ENCODE results near the gene FAM162A. TPM values are rescaled to one million over a fixed set of nuclear protein-coding genes. Genes with fewer than 3 reads are reported as not detected.

Gene FAM162A
- total RNA-seq, 4 donors from 2014 or later: 9.9 to 24.2 (median 17.8) TPM

- H3K27me3 ChIP-seq: no peaks in the 10 kb centered on the region
- H3K36me3 ChIP-seq: peaks cover 0 to 23% (median 0%) of the 10 kb centered on the region in 3 donors
- TF ChIP-seq POLR2A (IDR thresholded peaks at IDR 0.05): no peak
- TF ChIP-seq CTCF (IDR thresholded peaks at IDR 0.05): no peak
- H3K4me1 ChIP-seq: peaks cover 0 to 26% (median 8%) of the 10 kb centered on the region in 4 donors
- no peak for DNase-seq
- no peak overlapping the region for H3K4me3 ChIP-seq
- no peak overlapping the region for H3K27ac ChIP-seq
- H3K9me3 ChIP-seq: no peaks in the 10 kb centered on the region
These were observed 30.4 kb downstream of the FAM162A start for GRCh38 chr3:122414391-122414790.

- no peaks in the 10 kb centered on the region for H3K27me3 ChIP-seq
- DNase-seq: peak in 2 of 3 donors; percentile 55 to 65
- peak overlapping the region; percentile 46 to 84 (median 68) for H3K4me3 ChIP-seq
- H3K36me3 ChIP-seq: peaks cover 0 to 14% (median 0%) of the 10 kb centered on the region in 3 donors
- H3K27ac ChIP-seq: peak overlapping the region; percentile 77 to 92 (median 88)
- TF ChIP-seq CTCF (IDR thresholded peaks at IDR 0.05) (no peak), POLR2A (IDR thresholded peaks at IDR 0.05) (no peak)
- H3K9me3 ChIP-seq: no peaks in the 10 kb centered on the region
- peaks cover 0 to 26% (median 8%) of the 10 kb centered on the region in 4 donors for H3K4me1 ChIP-seq
These were observed 31.2 kb downstream of the FAM162A start for GRCh38 chr3:122415104-122415744.

GRCh38 chr3:122415762-122416654, 32.0 kb downstream of the FAM162A start, which contains the start of gene WDR5B:
WDR5B (minus strand) TSS chr3:122416062; CDS start chr3:122415528, 534 bp downstream.
- peak; percentile 74 to 88 for TF ChIP-seq POLR2A (IDR thresholded peaks at IDR 0.05)
- TF ChIP-seq CTCF (IDR thresholded peaks at IDR 0.05): peak in 3 of 6 experiments; percentile 5 to 25 (median 22)
- Histone ChIP-seq H3K27me3 (no peaks in the 10 kb centered on the region), H3K27ac (peak within 1 kb of the TSS; percentile 77 to 92 (median 88)), H3K4me3 (peak within 1 kb of the TSS; percentile 46 to 84 (median 68)), H3K9me3 (no peaks in the 10 kb centered on the region), H3K36me3 (peaks cover 0 to 7% (median 0%) of the 10 kb centered on the region in 3 donors), H3K4me1 (peaks cover 0 to 26% (median 8%) of the 10 kb centered on the region in 4 donors)
- DNase-seq: peak; percentile 95 to 99 (median 98)

GRCh38 chr3:122416966-122417365, 33.0 kb downstream of the FAM162A start:
- Histone ChIP-seq H3K9me3 (no peaks in the 10 kb centered on the region), H3K4me3 (peak overlapping the region; percentile 46 to 84 (median 68)), H3K36me3 (peaks cover 0 to 7% (median 0%) of the 10 kb centered on the region in 3 donors), H3K27me3 (no peaks in the 10 kb centered on the region), H3K4me1 (peaks cover 0 to 26% (median 8%) of the 10 kb centered on the region in 4 donors), H3K27ac (peak overlapping the region in 2 of 4 donors; percentile 85 to 91)
- DNase-seq: peak in 2 of 3 donors; percentile 47 to 50
- TF ChIP-seq POLR2A (IDR thresholded peaks at IDR 0.05): no peak
- no peak for TF ChIP-seq CTCF (IDR thresholded peaks at IDR 0.05)

- Histone ChIP-seq H3K9me3 (no peaks in the 10 kb centered on the region), H3K4me1 (peaks cover 0 to 7% (median 2%) of the 10 kb centered on the region in 4 donors), H3K4me3 (no peak overlapping the region), H3K27me3 (no peaks in the 10 kb centered on the region), H3K27ac (no peak overlapping the region), H3K36me3 (peaks cover 0 to 19% (median 0%) of the 10 kb centered on the region in 3 donors)
- no peak for DNase-seq
- TF ChIP-seq POLR2A (IDR thresholded peaks at IDR 0.05): no peak
- no peak for TF ChIP-seq CTCF (IDR thresholded peaks at IDR 0.05)
These were observed 37.1 kb downstream of the FAM162A start for GRCh38 chr3:122421101-122421500.

Measured in Peyer's patch (tissue), 4 donors.